HG02642 (cell line): ENCODE data around the gene GPHA2.
"Not testable (repeated sequence)": the region's sequence is repeated elsewhere in the genome, so short reads cannot be mapped to it uniquely, and the experiment has no call there.

Experiments
- ATAC-seq: cut with Tn5 transposase; IDR thresholded peaks from one replicate; pipeline ENCODE4 v1.9.1; 2021; ENCODE audit warnings: mild to moderate bottlenecking; ENCODE audit not compliant: unreplicated experiment, poor library complexity

The GPHA2 gene, protein sequence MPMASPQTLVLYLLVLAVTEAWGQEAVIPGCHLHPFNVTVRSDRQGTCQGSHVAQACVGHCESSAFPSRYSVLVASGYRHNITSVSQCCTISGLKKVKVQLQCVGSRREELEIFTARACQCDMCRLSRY

DNA sequence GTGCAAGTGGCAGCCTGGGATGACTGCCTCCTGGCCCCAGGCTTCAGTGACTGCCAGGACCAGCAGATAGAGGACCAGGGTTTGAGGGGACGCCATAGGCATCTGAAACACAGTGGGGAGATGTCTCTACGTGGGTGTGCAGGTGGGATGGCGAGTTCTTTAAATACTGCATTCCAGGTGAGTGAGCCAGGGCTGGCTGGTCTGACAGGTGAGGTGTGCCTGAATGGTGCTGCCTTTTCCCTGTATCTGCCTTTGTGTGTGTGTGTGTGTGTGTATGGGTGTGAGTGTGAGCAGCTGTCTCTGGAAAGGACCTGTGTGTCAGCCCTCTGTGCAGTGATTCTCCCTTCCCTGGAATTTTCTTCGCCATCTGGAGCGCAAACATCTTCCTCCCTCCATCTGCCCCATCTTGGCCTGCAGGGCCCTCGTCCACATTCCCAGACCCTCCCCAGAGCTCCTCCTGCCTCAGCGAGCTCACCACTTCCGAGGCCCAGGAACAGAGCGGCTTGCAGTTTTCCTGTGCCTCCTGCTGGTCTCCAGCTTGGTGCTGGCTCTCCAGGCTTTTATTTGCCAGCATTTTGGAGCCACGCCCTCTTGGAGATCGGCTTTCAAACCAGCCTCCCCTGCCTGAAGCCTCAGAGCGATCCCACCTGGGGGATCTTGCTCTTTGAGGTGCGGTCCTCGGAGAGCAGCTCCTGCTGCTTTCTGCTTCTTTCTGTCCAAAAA is at the start of gene GPHA2:
GPHA2 (minus strand) TSS at position 535 of the 723 bp plus-strand sequence; CDS start at position 102, 433 bp downstream.
- no peak for ATAC-seq

DNA sequence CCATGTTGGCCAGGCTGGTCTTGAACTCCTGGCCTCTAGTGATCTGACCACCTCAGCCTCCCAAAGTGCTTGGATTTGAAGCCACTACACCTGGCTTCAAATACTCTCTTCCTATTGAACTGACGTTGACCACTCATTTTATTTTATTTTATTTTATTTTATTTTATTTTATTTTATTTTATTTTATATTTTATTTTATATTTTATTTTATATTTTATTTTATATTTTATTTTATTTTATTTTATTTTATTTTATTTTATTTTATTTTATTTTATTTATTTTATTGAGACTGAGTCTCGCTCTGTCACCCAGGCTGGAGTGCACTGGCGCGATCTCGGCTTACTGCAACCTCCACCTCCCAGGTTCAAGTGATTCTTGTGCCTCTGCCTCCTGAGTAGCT is 47.6 kb upstream of the GPHA2 start:
- not testable (repeated sequence) for ATAC-seq

DNA sequence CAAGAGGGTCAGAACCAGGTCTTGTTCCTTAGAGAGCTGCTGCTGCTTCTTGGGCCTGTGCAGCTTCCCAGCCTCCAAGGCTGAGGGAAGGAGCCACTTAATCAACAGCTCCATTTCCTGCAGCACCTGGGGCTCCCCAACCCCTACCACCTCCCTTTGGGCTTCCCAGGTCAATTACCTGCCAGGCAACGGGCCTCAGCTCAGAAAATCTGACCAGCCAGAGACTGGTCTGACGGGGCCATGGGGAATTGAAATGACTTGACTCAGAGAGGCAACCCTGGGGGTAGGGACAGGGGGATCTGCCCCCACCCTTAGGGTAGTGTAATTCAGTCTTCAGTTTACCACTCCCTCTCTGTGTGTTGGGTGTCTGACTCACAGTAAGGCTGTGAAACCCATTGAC is 41.0 kb upstream of the GPHA2 start:
- no peak for ATAC-seq

DNA sequence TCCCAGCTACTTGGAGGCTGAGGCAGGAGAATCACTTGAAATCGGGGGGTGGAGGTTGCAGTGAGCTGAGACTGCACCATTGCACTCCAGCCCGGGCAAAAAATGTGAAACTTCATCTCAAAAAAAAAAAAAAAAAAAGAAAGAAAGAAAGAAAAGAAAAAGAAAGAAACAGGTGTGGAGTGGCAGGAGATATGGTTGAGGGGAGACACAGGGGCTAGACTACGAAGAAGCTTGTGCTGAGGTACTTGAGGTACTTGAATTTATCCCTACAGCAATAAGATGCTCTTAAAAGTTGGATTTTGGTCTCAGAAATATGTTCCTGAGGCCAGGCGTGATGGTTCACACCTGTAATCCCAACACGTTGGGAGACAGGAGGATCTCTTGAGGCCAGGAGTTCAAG is 38.4 kb upstream of the GPHA2 start:
- ATAC-seq: no peak

DNA sequence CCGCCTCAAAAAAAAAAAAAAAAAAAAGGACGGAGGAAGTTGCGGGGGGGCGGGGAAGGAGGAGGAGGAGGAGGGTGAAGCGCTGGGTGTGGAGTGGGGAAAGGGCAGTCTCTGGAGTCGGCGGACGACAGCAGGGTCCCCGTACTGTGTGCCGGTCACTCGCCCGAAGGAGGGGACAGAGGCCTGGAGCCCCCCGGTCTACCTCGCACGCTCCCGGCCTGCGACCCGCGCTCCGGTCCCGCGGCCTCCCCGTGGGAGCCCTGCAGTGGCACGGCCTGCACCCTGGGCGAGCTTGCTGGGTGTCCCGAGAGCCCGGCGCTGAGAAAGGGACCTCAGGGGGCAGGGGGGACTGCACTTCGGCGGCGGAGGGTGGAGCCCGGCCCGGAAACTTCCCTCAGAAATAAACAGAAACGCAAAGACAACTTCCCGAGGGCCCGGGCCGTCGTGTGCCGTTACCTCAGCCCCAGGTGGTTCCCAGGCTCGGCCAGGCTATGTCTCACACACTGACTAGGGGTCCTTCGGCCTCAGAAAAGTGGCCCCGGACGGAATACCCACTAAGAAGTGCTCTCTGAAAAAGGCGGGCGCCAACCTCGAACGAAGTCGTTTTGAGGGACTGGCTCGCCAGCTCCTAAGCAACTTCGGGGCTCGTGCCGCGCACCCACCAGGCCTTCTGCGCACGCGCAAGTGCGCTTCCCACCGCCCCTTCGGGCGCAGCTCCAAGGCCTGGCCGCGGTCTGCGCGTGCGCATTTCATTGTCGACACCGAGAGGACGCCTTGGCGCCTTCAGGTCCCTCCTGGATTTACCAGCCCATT is 35.9 kb upstream of the GPHA2 start, which contains the start of gene MAJIN:
MAJIN (minus strand) TSS at position 688 of the 813 bp plus-strand sequence. CDS start 12,703 bp downstream, outside the sequence.
- no peak for ATAC-seq

DNA sequence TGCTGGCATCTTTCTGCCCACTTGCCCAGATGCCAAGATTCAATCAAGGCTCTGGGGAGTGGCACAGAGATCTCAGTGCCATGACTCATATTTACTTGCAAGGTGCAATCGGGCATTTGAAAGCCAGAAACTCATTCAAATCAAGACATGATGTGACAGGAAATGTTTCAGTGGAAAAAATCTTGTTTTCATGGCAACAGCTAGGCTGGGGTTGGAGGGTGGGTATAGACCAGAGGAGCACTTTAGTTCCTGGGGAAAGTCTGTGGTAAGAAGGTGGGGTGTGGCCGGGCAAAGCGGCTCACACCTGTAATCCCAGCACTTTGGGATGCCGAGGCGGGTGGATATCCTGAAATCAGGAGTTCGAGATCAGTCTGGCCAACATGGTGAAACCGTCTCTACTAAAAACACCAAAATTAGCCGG is 35.0 kb upstream of the GPHA2 start:
- ATAC-seq: no peak

DNA sequence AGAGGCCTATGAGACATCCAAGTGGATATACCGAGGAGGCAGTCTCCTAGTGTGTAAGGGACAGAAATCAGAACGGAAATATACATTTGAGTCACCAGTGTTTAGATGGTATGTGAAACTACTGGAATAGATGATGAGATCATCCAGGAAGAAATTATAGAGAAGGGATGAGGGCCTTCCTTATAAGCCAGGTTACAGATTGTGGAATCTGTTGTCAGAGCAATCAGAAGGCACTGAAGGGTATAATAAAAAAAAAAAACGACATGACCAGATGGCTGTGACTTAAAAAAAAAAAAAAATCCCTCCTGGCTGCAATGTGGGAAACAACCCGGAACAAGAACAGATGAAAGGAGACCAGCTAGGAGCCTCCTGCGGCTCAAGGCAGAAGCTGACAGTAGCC is 33.5 kb upstream of the GPHA2 start:
- ATAC-seq: no peak

DNA sequence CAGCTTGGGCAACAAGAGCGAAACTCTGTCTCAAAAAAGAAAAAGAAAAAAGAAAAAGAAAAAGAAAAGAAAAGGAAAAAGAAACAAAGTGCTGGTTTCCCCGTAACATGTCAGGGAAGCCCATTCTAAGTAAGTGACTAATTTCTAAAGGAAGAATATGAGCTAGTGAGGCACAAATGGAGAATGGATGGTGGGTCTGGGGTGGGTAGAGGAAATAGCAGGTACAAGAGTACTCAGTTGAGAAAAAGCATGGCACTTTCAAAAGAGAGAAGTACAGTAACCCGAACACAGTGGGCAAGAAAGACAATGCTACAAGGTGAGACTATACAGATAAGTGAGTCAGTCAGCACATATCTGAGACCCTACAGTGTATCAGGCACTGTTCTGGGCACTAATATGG is 31.7 kb upstream of the GPHA2 start:
- no peak for ATAC-seq

DNA sequence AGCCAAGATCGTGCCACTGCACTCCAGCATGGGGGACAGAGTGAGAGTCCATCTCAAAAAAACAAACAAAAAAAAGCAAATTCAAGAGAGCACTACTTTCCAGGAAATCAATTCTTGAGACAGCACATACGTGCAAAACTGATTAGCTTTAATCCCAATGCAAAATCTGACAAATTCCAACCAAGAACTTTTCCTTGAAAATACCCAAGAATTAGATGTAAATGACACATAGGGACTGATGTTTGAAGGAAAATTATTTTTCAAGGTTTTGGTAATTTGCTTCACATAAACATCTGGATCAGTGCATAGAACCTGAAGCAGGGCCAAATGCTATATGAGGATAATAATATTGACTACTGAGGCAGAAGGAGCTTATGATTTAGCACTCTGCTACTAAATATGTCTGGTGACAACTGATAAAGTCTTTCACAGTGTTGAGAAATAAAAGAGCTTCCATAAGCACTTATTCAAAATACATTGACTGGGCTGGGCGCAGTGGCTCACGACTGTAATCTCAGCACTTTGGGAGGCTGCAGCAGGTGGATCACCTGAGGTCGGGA is 27.5 kb upstream of the GPHA2 start:
- no peak for ATAC-seq

DNA sequence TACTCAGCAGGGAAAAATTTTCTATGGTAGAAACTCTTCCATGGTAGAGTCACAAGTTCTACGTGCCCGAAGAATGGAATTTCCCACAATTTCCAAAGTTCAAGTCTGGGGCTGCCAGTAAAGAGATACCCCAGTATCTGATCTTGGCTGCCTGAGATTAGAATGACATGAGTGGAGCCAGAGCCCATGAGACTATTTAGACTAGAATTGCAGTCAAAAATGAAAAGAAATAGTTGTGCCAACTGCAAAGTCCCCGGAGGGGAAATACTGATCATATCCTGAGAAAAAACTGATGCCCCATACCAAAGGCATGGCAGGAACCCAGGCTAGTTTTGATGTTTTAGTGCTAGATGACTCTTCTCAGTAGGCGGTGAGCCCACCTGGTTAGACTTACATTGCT is 25.0 kb upstream of the GPHA2 start:
- ATAC-seq: no peak

DNA sequence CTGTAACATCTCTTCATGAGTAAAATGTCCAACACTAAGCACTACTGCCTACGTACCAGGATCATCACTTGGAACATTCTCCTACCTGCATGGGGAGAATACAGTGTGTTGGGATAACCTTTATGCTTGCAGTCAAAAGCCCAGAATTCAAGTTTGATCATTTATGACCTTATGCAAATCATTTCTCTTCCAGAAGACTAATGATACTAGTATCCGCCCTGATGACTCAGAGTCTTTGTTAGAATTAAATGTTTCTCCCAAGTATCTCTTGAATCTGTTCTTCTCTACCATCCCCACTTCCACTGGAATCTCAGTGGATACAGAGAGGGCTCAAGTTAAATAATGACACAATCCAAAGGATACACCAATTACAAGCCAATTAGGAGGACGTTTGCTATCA is 23.8 kb upstream of the GPHA2 start:
- no peak for ATAC-seq

DNA sequence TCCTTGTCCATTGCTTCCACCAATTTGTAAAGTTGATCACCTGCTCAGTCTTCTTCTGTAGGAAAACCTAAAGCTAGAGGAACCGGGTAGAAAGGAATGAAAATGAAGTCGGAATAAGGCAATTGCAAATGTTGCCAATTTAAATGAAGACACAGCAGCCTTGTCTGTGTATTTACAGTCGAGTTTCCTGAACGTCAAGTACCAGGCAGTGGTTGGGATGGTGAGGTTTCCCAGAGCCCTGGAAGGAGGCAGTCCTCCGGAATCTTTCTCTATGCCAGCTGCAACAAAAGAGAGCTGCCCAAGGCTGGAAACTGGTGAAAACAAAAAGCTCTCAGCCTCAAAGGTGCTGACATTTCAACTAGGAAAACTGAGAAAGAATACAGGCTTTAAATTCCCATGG is 18.5 kb upstream of the GPHA2 start:
- ATAC-seq: no peak

DNA sequence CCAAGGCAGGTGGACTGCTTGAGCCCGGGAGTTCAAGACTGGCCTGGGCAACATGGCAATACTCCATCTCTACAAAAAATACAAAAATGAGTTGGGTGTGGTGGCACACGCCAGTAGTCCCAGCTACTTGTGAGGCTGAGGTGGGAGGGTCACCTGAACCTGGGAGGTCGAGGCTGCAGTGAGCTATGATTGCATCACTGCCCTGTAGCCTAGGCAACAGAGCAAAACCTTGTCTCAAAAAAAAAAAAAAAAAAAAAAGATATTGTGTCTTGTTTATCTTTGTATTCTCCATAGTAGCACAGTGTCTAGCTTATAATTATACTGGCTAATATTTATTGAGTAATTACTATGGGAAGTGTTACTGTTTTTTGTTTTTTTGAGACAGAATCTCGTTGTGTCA is 15.8 kb upstream of the GPHA2 start:
- no peak for ATAC-seq

DNA sequence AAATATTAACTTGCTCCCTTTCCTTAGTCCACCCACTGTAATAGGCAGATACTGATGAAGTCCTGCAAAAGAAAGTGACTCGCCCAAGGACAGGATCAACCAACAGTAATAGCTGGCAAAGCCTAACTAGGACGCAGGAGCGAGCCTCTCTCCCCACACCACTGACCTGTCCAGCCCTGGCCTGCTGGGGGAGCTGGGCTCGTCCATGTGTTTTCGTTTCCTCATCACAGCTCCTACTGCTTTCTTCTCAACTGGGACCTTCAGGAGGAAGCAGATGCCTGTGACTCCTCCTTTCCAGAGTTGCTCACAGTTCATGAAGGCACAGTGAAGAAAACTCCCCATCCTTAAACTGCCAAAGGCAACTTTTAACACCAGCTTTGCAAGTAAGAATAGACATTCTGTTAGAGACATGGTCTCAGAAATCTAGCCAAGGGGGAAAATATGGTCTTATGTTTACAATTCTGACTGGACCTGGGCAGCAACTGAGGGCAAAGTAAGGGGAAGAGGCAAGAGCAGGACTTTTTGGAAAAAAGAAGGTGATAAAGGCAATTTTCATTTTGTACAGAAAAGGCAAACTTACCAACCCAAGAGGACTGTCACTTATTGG is 11.6 kb upstream of the GPHA2 start:
- no peak for ATAC-seq

DNA sequence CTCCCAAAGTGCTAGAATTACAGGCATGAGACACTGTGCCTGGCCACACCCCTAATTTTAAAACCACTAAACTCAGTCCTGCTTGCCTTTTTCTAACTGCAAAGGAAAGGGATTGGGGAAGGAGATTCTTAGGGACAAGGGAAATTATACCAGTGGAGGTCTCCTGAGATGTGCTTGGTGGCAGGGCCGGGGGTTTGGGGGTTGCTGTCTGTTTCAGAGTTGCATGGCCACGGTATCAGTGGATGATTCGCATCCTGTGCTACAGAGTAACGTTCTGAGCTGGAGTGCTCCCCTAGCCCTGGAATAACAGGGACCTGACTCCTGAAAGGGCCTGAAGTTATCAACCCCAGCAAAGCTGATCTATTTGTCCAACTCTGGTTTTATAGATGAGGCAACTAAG is 846 bp upstream of the GPHA2 start:
- no peak for ATAC-seq

DNA sequence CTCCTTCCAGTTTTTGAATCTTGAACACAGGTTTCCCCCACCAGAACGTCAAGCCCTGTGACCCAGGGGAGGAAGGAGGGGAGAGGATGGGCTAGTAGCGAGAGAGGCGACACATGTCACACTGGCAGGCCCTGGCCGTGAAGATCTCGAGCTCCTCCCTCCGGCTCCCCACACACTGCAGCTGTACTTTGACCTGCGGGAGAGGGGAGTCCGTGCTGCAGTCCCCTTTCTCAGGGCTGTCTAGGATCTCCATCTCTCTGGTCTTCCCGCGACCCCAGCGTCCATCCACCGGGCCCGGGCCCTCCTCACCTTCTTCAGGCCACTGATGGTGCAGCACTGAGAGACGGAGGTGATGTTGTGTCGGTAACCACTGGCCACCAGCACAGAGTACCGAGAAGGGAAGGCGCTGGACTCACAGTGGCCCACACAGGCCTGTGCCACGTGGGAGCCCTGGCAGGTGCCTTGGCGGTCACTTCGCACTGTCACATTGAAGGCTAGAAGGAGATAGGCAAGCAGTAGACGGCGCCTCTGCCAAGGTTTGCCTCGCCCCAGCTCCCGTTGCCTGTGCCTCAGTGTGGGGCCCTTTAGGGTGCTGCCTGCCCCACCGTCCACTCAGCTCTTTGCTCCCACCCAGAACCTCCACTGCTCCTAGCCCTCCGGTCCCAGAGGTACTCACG is 873 bp downstream of the GPHA2 start:
- ATAC-seq: no peak

DNA sequence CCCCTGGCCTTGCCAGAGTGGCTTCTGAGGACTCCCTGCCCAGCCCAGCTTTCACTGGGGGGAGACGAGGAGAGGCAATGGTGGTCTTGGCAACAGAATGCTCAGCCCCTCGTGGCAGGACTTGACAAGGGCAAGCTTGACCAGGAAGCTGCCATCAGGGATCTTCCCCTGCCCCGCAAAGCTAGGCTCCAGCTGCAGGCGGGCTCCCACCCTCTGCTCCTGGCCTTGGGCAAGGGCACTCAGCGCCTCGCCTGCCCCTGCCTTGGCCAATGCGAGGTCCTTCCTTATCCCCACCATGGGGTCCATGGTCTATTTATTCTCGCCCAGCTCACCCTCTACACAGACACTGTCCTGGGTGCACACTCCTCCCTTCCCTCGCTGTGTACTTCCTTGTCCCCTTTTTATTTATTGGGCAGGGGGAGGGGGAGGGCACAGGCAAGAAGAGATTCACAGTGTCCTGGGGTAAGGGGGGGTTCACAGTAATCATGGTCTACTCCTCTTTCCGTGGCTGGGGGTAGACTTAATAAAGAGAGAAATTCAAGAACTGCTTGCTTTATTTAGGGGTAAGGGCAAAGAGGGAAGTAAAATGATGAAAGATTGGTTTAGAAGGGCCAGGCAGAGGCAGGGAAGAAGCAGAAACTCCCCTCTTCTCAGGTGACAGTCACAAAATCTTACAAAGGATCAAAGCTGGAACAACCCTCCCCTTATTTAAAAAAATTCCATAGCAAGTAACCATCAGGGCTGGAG is 1.6 kb downstream of the GPHA2 start:
- no peak for ATAC-seq

DNA sequence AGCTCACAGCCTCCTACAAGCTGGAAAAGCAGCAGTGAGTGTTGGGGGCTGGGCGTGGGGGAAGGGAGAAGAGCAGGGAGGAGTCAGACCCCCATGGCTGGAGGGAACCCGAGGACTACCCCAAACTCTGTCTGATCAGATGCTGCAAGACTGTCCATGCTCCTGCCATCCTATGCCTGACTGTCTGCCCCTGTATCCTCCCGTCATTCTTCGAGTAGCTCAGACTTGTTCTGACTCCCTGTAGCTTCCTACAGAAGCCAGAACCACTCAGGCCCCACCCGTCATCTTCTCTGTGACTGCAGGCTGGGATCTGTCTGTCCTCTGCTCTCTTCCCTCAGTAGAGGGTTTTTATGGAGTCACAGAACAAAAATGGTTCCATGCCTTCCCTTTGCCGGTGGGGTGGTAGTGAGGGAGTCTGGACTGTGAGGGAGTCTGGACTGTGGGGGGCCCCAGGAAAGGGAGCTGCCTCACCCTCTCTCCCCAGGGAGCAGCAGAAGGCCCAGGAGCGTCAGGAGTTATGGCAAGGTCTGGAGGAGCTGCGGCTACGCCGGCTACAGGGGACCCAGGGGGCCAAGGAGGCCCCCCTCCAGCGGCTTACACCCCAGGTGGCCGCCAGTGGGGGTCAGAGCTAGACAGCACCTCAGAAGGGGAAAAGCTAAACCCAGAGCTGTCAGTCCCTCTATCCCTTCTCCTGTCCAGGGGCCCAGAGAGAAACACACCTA is 2.3 kb downstream of the GPHA2 start:
- ATAC-seq: no peak

DNA sequence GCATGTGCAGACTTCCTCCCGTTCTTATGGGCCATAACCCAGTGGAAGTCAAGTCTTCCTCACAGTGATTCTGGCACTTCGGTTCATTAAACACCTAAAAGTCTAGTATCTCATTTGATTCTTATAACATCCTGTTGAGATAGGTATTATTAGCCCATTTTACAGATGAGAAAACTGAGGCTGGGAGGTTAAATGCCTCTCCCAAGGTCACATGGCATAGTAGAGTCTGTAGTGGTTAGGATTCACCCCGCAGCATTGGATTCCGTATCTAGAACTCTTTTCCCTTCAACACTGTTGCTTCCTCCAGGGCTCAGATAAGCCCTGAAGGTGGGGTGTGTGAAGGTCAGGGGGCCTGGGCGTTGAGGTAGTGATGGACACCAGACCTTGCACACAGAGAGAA is 3.4 kb downstream of the GPHA2 start:
- ATAC-seq: no peak
